ENCODE data around the gene SH2B3. TPM values are rescaled to one million over a fixed set of nuclear protein-coding genes. Genes with fewer than 3 reads are reported as not detected.
"Not testable (repeated sequence)": the region's sequence is repeated elsewhere in the genome, so short reads cannot be mapped to it uniquely, and the experiment has no call there.

The SH2B3 gene
- total RNA-seq, 1 donor from 2014 or later = 24.1 TPM

- Histone ChIP-seq H3K4me3 (no peak overlapping the region), H3K27ac (no peak overlapping the region), H3K9me3 (no peaks in the 10 kb centered on the region), H3K4me1 (peaks cover 31% of the 10 kb centered on the region), H3K27me3 (no peaks in the 10 kb centered on the region), H3K36me3 (peaks cover 0 to 17% of the 10 kb centered on the region in 2 donors)
- TF ChIP-seq POLR2A (IDR thresholded peaks at IDR 0.05) (no peak), CTCF (IDR thresholded peaks at IDR 0.05) (no peak), POLR2AphosphoS5 (IDR thresholded peaks at IDR 0.05; ENCODE audit: insufficient read depth in 1 of 2, low read depth in 1 of 2) (no peak)
- intact Hi-C loops (cut with DNase I) = no loop called here
- DNase-seq (ENCODE audit: extremely low spot score in 2 of 2) = no peak
These were observed 39.1 kb upstream of the SH2B3 start for GRCh38 chr12:111366583-111366982.

GRCh38 chr12:111367661-111368221 lies 38.0 kb upstream of the SH2B3 start:
- no peak for DNase-seq (ENCODE audit: extremely low spot score in 2 of 2)
- Histone ChIP-seq H3K27ac (no peak overlapping the region), H3K9me3 (no peaks in the 10 kb centered on the region), H3K4me3 (peak overlapping the region; percentile 55 to 91), H3K27me3 (no peaks in the 10 kb centered on the region), H3K36me3 (peaks cover 0 to 10% of the 10 kb centered on the region in 2 donors), H3K4me1 (peaks cover 31% of the 10 kb centered on the region)
- intact Hi-C loops (cut with DNase I) = no loop called here
- TF ChIP-seq POLR2A (IDR thresholded peaks at IDR 0.05) (no peak), POLR2AphosphoS5 (IDR thresholded peaks at IDR 0.05; ENCODE audit: insufficient read depth in 1 of 2, low read depth in 1 of 2) (no peak)

GRCh38 chr12:111368291-111368787 lies 37.4 kb upstream of the SH2B3 start:
- Histone ChIP-seq H3K27ac (peak overlapping the region; percentile 72), H3K9me3 (no peaks in the 10 kb centered on the region), H3K27me3 (no peaks in the 10 kb centered on the region), H3K36me3 (peaks cover 0 to 4% of the 10 kb centered on the region in 2 donors), H3K4me1 (peaks cover 31% of the 10 kb centered on the region), H3K4me3 (peak overlapping the region; percentile 55 to 91)
- TF ChIP-seq POLR2AphosphoS5 (IDR thresholded peaks at IDR 0.05; ENCODE audit: insufficient read depth in 1 of 2, low read depth in 1 of 2) = no peak
- TF ChIP-seq CTCF (IDR thresholded peaks at IDR 0.05) = no peak
- no peak for TF ChIP-seq POLR2A (IDR thresholded peaks at IDR 0.05)
- intact Hi-C loops (cut with DNase I) = no loop called here
- DNase-seq (ENCODE audit: extremely low spot score in 2 of 2) = no peak

GRCh38 chr12:111368788-111369495 lies 36.8 kb upstream of the SH2B3 start, which contains the start of gene PHETA1:
Gene PHETA1, minus strand, starts transcription at chr12:111369095. Its CDS starts 5,668 bp downstream, at chr12:111363427.
- TF ChIP-seq POLR2A (IDR thresholded peaks at IDR 0.05) (no peak), POLR2AphosphoS5 (IDR thresholded peaks at IDR 0.05; ENCODE audit: insufficient read depth in 1 of 2, low read depth in 1 of 2) (peak; percentile 42 to 70)
- no peaks in the 10 kb centered on the region for H3K9me3 ChIP-seq

GRCh38 chr12:111369496-111370220 lies 36.1 kb upstream of the SH2B3 start:
- no peak for DNase-seq (ENCODE audit: extremely low spot score in 2 of 2)
- H3K27ac ChIP-seq = peak overlapping the region; percentile 58
- no peaks in the 10 kb centered on the region for H3K9me3 ChIP-seq
- peak overlapping the region; percentile 55 to 91 for H3K4me3 ChIP-seq
- no peaks in the 10 kb centered on the region for H3K27me3 ChIP-seq
- peaks cover 31% of the 10 kb centered on the region for H3K4me1 ChIP-seq
- intact Hi-C loops (cut with DNase I) = no loop called here
- TF ChIP-seq POLR2A (IDR thresholded peaks at IDR 0.05) (no peak), CTCF (IDR thresholded peaks at IDR 0.05) (no peak), POLR2AphosphoS5 (IDR thresholded peaks at IDR 0.05; ENCODE audit: insufficient read depth in 1 of 2, low read depth in 1 of 2) (no peak)
- H3K36me3 ChIP-seq = no peaks in the 10 kb centered on the region

More at GRCh38 chr12:111368788-111369495, 36.8 kb upstream of the SH2B3 start, which contains the start of gene PHETA1:
- Histone ChIP-seq H3K36me3 (no peaks in the 10 kb centered on the region), H3K4me3 (peak within 1 kb of the TSS; percentile 55 to 91), H3K4me1 (peaks cover 31% of the 10 kb centered on the region), H3K27ac (peak within 1 kb of the TSS; percentile 72), H3K27me3 (no peaks in the 10 kb centered on the region)
- intact Hi-C loops (cut with DNase I) = no loop called here
- no peak for DNase-seq (ENCODE audit: extremely low spot score in 2 of 2)

GRCh38 chr12:111373231-111373630 lies 32.5 kb upstream of the SH2B3 start:
- H3K4me1 ChIP-seq = peaks cover 13% of the 10 kb centered on the region
- intact Hi-C loops (cut with DNase I); H3K4me3 ChIP-seq; DNase-seq (ENCODE audit: extremely low spot score in 2 of 2); H3K27me3 ChIP-seq; H3K9me3 ChIP-seq; H3K36me3 ChIP-seq; H3K27ac ChIP-seq: not testable (repeated sequence)

Data from vagina (tissue), 2 donors.